Measurements from ENCODE around the gene MRPL49. TPM values are rescaled to one million over a fixed set of nuclear protein-coding genes. Genes with fewer than 3 reads are reported as not detected.
"Not testable (repeated sequence)": the region's sequence is repeated elsewhere in the genome, so short reads cannot be mapped to it uniquely, and the experiment has no call there.

The MRPL49 gene
- polyA plus RNA-seq, 1 experiment, result 68.5 TPM

- peak; percentile 94 for DNase-seq (ENCODE audit: low read depth)
- POLR2A ChIA-PET, result no interaction called here
- Histone ChIP-seq H3K4me3 (ENCODE audit: low read depth, low read length) (peak within 1 kb of the TSS; percentile 79), H3K27me3 (ENCODE audit: control insufficient read depth, insufficient read depth, low read length) (no peaks in the 10 kb centered on the region), H3K36me3 (ENCODE audit: control insufficient read depth, insufficient read depth, low read length) (peaks cover 6% of the 10 kb centered on the region)
- CTCF ChIA-PET, result interaction anchor here (0.7 to 4.7 kb wide), 38 partner anchors 8 to 342 kb away, joined by 3 to 31 read pairs (median 4); partner anchors contain the start of genes ARL2, BATF2, CAPN1 and CDC42BPG
- TF ChIP-seq, protein P1, sequence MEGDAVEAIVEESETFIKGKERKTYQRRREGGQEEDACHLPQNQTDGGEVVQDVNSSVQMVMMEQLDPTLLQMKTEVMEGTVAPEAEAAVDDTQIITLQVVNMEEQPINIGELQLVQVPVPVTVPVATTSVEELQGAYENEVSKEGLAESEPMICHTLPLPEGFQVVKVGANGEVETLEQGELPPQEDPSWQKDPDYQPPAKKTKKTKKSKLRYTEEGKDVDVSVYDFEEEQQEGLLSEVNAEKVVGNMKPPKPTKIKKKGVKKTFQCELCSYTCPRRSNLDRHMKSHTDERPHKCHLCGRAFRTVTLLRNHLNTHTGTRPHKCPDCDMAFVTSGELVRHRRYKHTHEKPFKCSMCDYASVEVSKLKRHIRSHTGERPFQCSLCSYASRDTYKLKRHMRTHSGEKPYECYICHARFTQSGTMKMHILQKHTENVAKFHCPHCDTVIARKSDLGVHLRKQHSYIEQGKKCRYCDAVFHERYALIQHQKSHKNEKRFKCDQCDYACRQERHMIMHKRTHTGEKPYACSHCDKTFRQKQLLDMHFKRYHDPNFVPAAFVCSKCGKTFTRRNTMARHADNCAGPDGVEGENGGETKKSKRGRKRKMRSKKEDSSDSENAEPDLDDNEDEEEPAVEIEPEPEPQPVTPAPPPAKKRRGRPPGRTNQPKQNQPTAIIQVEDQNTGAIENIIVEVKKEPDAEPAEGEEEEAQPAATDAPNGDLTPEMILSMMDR (IDR thresholded peaks at IDR 0.05; ENCODE audit: insufficient read depth, low read depth, low read length), result peak; percentile 90
These were observed 4.7 kb upstream of the MRPL49 start, which contains the start of gene ZNHIT2 for GRCh38 chr11:65117206-65118096. Gene ZNHIT2 (minus strand): TSS chr11:65117701. CDS start chr11:65117653, 48 bp downstream.

DNA sequence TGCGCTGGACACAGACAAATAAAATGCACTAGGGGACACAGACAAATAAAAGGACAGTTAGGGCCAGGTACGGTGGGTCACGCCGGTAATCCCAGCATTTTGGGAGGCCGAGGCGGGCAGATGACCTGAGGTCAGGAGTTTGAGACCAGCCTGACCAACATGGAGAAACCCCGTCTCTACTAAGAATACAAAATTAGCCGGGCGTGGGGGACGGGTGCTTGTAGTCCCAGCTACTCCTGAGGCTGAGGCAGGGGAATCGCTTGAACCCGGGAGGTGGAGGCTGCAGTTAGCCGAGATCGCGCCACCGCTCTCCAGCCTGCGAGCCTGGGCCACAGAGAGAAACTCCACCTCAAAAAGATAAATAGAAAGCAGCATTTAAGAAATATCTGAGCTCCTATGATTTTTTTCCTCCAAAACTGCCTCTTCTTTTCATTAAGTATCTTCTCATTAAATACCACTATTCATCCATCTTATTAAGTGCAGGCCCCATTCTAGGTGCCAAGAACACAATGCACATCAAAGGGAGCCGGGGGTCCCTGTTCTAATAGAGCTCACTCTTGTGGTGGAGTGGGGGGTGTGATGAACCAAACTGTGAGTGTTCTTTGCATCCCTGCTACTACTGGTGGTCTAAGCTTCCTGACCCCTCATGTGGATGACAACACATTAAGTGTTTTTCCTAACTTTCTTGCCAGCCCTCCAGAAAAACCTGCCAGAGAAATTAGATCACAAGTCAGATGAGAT, 3.9 kb upstream of the MRPL49 start:
- H3K36me3 ChIP-seq (ENCODE audit: control insufficient read depth, insufficient read depth, low read length), result peaks cover 6% of the 10 kb centered on the region
- POLR2A ChIA-PET, result no interaction called here
- H3K27me3 ChIP-seq (ENCODE audit: control insufficient read depth, insufficient read depth, low read length), result no peaks in the 10 kb centered on the region
- no peak for DNase-seq (ENCODE audit: low read depth)
- TF ChIP-seq, protein P1 (IDR thresholded peaks at IDR 0.05; ENCODE audit: insufficient read depth, low read depth, low read length), result no peak
- no peak overlapping the region for H3K4me3 ChIP-seq (ENCODE audit: low read depth, low read length)
- CTCF ChIA-PET, result interaction anchor here (0.8 to 4.7 kb wide), 24 partner anchors 9 to 276 kb away, joined by 3 to 31 read pairs (median 4); partner anchors contain the start of genes ARL2, CAPN1, CDC42BPG and GPHA2

- H3K27me3 ChIP-seq (ENCODE audit: control insufficient read depth, insufficient read depth, low read length); POLR2A ChIA-PET; H3K4me3 ChIP-seq (ENCODE audit: low read depth, low read length); DNase-seq (ENCODE audit: low read depth); H3K36me3 ChIP-seq (ENCODE audit: control insufficient read depth, insufficient read depth, low read length): not testable (repeated sequence)
- CTCF ChIA-PET, result interaction anchor here (0.8 to 4.7 kb wide), 15 partner anchors 10 to 333 kb away, joined by 3 to 31 read pairs (median 5); partner anchors contain the start of genes ARL2, CAPN1, CDC42BPG and SNX15
These were observed 3.0 kb upstream of the MRPL49 start for GRCh38 chr11:65118891-65119669.

DNA sequence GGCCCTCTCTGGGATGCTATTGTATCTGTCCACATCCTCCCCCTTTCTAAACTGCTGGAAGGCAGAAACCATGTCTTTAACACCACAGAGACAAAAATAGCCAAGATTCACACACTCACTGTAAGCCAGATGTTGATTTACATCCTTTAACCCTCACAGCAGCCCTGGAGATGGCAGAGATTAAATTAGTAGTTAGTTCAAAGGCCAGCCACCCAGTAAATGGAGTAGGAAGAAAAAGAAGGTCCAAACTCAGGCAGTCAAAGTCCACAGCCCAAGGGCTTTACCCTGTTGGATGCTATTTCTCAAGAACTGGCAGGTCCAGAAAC, 2.5 kb upstream of the MRPL49 start:
- Histone ChIP-seq H3K36me3 (ENCODE audit: control insufficient read depth, insufficient read depth, low read length) (peaks cover 6% of the 10 kb centered on the region), H3K4me3 (ENCODE audit: low read depth, low read length) (no peak overlapping the region), H3K27me3 (ENCODE audit: control insufficient read depth, insufficient read depth, low read length) (no peaks in the 10 kb centered on the region)
- CTCF ChIA-PET, result interaction anchor here (0.9 to 4.7 kb wide), 5 partner anchors 10 to 333 kb away, joined by 3 to 25 read pairs (median 5); partner anchors contain the start of gene SYVN1
- POLR2A ChIA-PET, result no interaction called here
- TF ChIP-seq, protein P1 (IDR thresholded peaks at IDR 0.05; ENCODE audit: insufficient read depth, low read depth, low read length), result no peak
- no peak for DNase-seq (ENCODE audit: low read depth)

DNA sequence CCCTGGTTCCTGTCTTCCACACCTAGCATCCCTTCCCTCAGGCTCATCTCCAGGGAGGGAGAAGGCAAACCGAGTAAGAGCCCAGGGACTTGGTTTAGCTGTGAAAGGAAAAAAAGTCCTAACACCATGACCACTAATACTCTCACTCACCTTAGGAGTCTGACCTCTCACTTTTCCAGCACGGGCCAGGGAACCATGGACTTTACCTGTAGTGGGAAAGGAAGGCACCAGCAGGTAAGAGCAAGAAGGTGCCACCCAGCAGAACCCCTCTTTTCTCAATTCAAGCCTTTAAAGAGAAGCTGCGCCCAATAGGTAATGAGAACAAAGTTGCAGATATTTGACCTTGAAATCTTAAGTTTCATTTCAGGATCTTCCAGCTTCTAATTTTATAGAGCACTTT, 1.3 kb upstream of the MRPL49 start:
- no peak for DNase-seq (ENCODE audit: low read depth)
- no peaks in the 10 kb centered on the region for H3K27me3 ChIP-seq (ENCODE audit: control insufficient read depth, insufficient read depth, low read length)
- POLR2A ChIA-PET, result no interaction called here
- CTCF ChIA-PET, result interaction anchor here (1.5 to 4.7 kb wide), 5 partner anchors 8 to 107 kb away, joined by 3 to 25 read pairs (median 5); partner anchors contain the start of genes ARL2, SYVN1 and TM7SF2
- TF ChIP-seq, protein P1 (IDR thresholded peaks at IDR 0.05; ENCODE audit: insufficient read depth, low read depth, low read length), result no peak
- H3K36me3 ChIP-seq (ENCODE audit: control insufficient read depth, insufficient read depth, low read length), result peaks cover 9% of the 10 kb centered on the region
- peak overlapping the region; percentile 55 for H3K4me3 ChIP-seq (ENCODE audit: low read depth, low read length)
